SK-MEL-5 (cell line): ENCODE measurements around the gene OSGIN1. TPM values are rescaled to one million over a fixed set of nuclear protein-coding genes. Genes with fewer than 3 reads are reported as not detected.

ENCODE experiments used
- DNase-seq: peaks from one replicate; pipeline ENCODE4 v3.0.0-alpha.2; 2016; ENCODE audit warnings: low read depth, low spot score
- in situ Hi-C: cut with HindIII; loops from 2 replicates; pipeline ENCODE4 v1.10.0; 2016; ENCODE audit warnings: low sequenced_read_pairs, high pct_unique_total_duplicates, low pct_unique_long_range_greater_than_20kb
- total RNA-seq: library from RNA; depleted of rRNA; stranded (reverse); fragments of >200 nt; shearing (Covaris generic); gene quantifications from 2 replicates; pipeline ENCODE4 v1.2.3, GENCODE V29; 2014

OSGIN1 gene
- total RNA-seq, 1 experiment from 2014 or later, result 88.5 TPM

DNA sequence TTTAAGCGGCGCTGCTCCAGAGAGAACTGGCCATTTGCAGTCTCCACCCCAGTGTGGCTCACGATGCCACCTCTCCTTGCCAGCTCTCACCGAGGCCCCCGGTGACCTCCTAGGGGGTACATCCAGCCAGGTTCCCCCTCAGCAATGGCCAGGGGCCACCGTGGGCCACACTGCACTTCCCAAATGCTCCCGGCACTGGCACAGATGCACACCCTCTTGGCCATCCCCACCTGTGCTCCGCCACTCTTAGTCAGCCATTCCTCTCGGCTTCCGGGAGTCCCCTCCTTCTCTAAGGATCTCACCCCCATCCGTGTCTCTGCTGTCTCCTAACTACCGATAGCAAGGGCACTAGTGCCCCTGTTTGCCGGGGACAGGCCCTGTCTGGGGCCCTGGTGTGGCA lies 28.4 kb upstream of the OSGIN1 start:
- in situ Hi-C loops, result no loop called here
- no peak for DNase-seq

- in situ Hi-C loops, result no loop called here
- DNase-seq, result no peak
Measured at GRCh38 chr16:83925095-83925905, 27.7 kb upstream of the OSGIN1 start.

GRCh38 chr16:83925957-83926725 lies 26.9 kb upstream of the OSGIN1 start:
- no peak for DNase-seq
- in situ Hi-C loops, result no loop called here

DNA sequence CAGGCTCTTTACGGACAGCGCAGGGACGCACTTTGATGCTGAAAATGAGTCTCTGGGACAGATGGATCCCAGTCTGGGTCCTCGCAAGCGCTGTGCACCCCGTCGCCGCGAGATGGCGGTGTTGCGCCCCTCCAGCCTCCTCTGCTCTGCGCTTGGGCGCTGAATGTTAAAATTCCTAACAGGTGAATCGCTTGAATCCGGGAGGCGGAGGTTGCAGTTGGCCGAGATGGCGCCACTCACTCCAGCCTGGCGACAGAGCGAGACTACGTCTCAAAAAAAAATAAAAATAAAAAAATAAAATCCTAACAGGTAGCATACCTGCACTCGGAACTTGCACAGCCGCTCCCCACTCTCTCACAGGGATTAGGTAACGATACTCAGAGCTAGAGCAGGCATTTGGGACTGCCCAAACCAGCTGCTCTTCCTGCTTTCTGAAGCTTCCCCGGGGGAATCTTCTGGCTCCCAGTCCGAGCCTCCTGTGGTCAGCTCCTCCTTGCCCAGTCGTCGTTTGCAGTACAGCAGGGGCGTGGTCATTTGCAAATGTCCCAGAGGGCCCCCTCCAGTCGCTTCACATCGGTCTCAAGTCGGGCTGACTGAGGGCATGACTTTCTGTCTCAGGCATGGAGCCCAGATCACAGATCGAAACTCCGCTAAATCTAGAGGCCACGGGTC lies 26.2 kb upstream of the OSGIN1 start:
- DNase-seq, result peak; percentile 56
- in situ Hi-C loops, result no loop called here

GRCh38 chr16:83928341-83929055 lies 24.5 kb upstream of the OSGIN1 start:
- in situ Hi-C loops, result no loop called here
- no peak for DNase-seq

- in situ Hi-C loops, result no loop called here
- DNase-seq, result no peak
Measured at GRCh38 chr16:83929811-83930555, 23.1 kb upstream of the OSGIN1 start.

DNA sequence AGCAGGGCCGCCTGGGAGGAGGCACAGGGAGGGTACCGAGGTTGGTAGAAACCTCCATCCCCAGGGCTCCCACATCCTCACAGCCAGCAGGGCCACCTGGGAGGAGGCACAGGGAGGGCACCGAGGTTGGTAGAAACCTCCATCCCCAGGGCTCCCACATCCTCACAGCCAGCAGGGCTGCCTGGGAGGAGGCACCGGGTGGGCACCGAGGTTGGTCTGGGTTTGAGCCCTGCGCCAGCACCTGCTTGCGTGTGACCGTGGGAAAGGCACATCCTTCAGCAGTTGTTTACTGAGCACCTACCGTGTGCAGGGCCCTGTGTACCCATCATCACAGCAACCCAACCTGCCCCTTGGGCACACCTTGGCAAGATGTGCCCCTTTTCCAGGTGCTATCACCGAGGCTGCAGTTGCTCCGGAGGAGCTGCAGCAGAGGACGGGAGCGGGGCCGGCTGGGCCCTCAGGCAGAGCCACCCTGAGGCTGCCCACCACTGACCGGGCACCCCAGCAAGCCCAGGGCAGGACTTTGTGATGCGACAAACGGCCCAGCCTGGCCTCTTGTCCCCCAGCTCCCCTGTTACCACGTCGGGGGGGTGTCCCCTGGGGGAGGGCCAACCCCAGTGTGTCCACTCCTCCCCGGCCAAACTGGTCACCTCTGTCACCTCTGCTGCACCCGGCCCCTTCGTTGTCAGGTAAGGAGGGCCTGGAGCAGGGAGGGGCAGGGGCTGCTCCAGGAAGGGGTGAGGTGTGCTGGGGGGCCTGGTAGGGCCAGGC lies 22.1 kb upstream of the OSGIN1 start:
- DNase-seq, result no peak
- in situ Hi-C loops, result no loop called here

GRCh38 chr16:83931556-83931955 lies 21.5 kb upstream of the OSGIN1 start:
- in situ Hi-C loops, result no loop called here
- no peak for DNase-seq

DNA sequence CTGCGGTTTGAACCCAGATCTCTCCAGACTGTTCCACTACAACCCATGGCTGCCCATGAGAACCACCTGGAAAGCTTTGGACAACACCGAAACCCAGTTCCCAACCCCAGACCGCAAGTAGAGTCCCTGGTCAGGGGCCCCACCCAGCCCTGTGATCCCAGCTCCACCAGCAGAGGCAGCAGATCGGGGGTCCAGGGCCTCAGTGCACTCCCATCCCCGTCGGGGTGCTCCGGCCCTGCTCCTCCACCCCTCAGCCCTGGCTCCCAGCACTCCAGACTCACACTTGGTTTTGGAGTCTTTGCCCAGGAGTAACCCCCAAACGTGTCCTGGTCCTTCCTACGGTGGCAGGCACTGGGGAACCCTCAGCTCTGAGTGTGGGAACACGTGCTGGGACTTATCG lies 20.7 kb upstream of the OSGIN1 start:
- in situ Hi-C loops, result no loop called here
- no peak for DNase-seq

- in situ Hi-C loops, result no loop called here
- DNase-seq, result no peak
Measured at GRCh38 chr16:83932955-83933673, 19.9 kb upstream of the OSGIN1 start.

DNA sequence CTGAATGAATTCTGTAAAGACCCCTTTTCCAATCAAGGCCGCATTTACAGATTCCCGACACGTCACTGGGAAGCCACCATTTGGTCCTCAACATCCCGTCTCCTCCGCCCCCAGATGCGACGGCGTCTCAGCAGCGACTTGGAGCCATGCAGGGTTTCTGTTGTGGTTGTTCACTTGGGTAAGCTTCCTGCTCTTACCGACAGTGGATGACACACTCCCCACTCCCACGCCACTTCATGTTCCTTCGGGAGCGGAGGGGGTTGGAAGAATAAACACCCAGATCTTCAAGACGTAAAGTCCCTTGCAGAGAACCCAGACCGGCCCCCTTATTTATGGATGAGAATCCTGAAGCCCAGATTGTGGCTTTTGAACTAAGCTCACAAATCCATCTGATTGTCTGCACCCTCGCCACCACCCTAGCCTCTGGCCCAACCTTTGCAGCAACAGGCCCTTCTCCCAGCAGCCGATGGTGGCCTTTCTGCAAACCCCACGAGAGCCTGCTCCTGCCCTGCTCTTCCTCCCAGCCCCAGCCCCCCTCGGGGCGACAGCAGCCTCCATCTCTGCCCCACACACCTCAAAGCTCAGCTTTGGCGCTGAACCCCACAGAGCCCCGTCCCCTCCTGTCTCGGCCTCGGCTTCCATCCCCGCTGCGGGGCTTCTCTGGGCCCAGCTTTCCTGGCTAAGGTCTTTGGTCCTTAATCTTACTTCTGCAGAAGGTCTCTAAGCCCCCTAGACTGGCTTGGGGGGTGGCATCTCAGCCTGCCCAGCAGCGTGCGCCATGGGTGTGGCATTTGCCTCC lies 19.0 kb upstream of the OSGIN1 start:
- DNase-seq, result no peak
- in situ Hi-C loops, result no loop called here

- in situ Hi-C loops, result no loop called here
- no peak for DNase-seq
Measured at GRCh38 chr16:83934684-83934977, 18.4 kb upstream of the OSGIN1 start.

DNA sequence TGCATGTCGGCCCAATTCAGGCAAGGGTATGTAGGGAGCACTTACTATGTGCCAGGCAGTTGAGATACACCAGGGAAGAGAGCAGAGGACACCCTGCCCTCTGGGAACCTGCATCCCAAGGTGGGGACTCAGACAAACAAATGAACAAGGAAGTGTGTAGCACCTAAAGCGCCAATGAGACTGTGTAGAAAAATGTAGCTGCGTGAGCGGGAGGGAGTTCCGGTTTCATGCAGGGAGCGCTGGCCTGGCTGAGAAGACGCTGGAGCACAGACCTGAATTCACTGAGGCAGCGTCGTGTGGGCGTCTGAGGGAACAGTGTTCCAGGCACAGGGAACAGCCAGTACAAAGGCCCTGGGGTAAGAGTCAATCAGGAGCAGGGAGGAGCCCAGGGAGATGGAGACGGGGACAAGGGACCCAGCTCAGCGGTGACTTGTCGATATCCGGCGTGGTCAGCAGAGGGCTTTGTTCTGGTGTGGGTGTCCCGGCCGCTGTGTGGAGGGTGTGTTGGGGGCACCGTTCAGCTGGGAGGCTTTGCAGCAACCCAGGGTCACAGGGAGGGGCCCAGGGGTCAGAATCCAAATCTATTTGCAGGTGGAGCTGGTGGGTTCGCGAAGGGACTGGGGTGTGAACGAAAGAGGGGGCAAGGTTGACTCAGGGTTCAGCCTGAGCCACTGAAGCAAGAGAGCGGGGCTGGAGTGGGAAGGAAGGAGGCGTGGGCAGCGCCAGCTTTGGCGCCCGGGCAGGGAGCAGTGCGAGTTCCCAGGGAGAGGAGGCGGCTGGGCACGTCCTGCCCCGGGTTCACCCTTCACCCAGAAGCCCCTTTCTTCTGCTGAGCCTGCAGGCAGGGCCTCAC lies 17.8 kb upstream of the OSGIN1 start:
- DNase-seq, result no peak
- in situ Hi-C loops, result no loop called here

DNA sequence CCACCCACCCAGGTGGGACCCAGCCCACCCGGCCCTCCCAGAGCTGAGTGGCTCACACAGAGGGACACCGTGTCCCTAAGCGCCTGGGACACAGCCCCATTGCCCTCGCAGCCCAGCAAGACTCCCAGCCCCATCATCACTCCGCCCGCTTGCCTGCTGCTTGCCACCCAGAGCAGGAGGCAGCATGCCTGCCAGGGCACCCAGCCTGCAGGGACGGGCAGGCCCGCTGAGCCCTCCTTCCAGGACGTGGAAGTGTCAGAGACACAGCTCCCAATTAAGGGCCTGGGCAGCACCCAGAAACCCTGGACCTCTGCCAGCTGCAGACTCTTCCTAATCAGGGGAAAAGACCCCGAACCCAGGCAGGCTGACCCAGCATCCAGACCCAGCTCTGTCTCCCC lies 17.2 kb upstream of the OSGIN1 start:
- no peak for DNase-seq
- in situ Hi-C loops, result no loop called here
